ENCODE measurements around the gene TAF11L12. TPM values are rescaled to one million over a fixed set of nuclear protein-coding genes. Genes with fewer than 3 reads are reported as not detected.

The TAF11L12 gene
- total and polyA plus RNA-seq, 2 donors from 2014 or later = not detected

DNA sequence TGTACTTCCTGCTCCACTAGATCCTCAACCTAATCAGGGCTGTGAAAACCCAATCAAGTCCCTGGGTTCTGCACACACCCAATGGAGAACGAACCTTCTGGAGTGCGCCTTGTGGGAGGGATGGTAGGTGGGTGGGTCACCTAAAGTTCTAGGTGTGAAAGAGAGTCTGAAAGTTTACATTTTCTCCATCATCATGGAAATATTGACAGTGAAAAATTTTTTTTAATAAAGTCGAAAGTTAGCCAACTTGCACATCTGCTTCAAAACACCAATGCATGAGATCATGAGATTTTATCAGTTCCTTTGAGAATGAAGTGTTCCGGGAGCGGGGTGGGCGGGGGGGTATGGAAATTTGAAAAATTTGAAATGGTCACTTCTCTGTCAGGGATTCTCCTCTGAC lies 45.7 kb downstream of the TAF11L12 start:
- no peaks in the 10 kb centered on the region for H3K4me1 ChIP-seq (ENCODE audit: control insufficient read depth in 2 of 3, insufficient read depth in 2 of 3, low read depth in 1 of 3, low read length in 3 of 3)
- no peaks in the 10 kb centered on the region for H3K27me3 ChIP-seq (ENCODE audit: control insufficient read depth, insufficient read depth, low read length)
- H3K36me3 ChIP-seq (ENCODE audit: control insufficient read depth in 2 of 3, insufficient read depth in 3 of 3, low read length in 3 of 3) = no peaks in the 10 kb centered on the region
- no peak for TF ChIP-seq CTCF (IDR thresholded peaks at IDR 0.05; ENCODE audit: borderline replicate concordance, extremely low read depth, insufficient read depth)
- H3K9me3 ChIP-seq (ENCODE audit: control insufficient read depth in 2 of 3, insufficient read depth in 1 of 3, low read length in 3 of 3) = no peaks in the 10 kb centered on the region
- H3K4me3 ChIP-seq (ENCODE audit: low read length in 3 of 3) = no peak overlapping the region
- no peak for DNase-seq
- no peak overlapping the region for H3K9ac ChIP-seq (ENCODE audit: low read length in 3 of 3)
- intact Hi-C loops (cut with DNase I) = no loop called here
- H3K27ac ChIP-seq (ENCODE audit: low read depth in 2 of 2, low read length in 2 of 2) = no peak overlapping the region
- no peak for FAIRE-seq

Other genes with a start within 250 kb of the TAF11L12 start
- gene TAF11L2, start 112.2 kb upstream of the TAF11L12 start, total RNA-seq = not detected
- not detected for gene TAF11L2, start 112.2 kb upstream of the TAF11L12 start, polyA plus RNA-seq (ENCODE audit: insufficient read depth, low read depth, low replicate concordance)
- not detected for gene TAF11L3, start 92.0 kb upstream of the TAF11L12 start, total RNA-seq
- gene TAF11L3, start 92.0 kb upstream of the TAF11L12 start, polyA plus RNA-seq (ENCODE audit: insufficient read depth, low read depth, low replicate concordance) = not detected
- not detected for gene TAF11L4, start 88.6 kb upstream of the TAF11L12 start, total RNA-seq
- not detected for gene TAF11L4, start 88.6 kb upstream of the TAF11L12 start, polyA plus RNA-seq (ENCODE audit: insufficient read depth, low read depth, low replicate concordance)
- gene TAF11L5, start 85.2 kb upstream of the TAF11L12 start, total RNA-seq = not detected
- gene TAF11L5, start 85.2 kb upstream of the TAF11L12 start, polyA plus RNA-seq (ENCODE audit: insufficient read depth, low read depth, low replicate concordance) = not detected
- gene TAF11L6, start 81.7 kb upstream of the TAF11L12 start, total RNA-seq = not detected
- not detected for gene TAF11L6, start 81.7 kb upstream of the TAF11L12 start, polyA plus RNA-seq (ENCODE audit: insufficient read depth, low read depth, low replicate concordance)
- gene TAF11L7, start 24.6 kb upstream of the TAF11L12 start, total RNA-seq = not detected
- gene TAF11L7, start 24.6 kb upstream of the TAF11L12 start, polyA plus RNA-seq (ENCODE audit: insufficient read depth, low read depth, low replicate concordance) = not detected
- gene TAF11L8, start 19.4 kb upstream of the TAF11L12 start, total RNA-seq = not detected
- gene TAF11L8, start 19.4 kb upstream of the TAF11L12 start, polyA plus RNA-seq (ENCODE audit: insufficient read depth, low read depth, low replicate concordance) = not detected
- not detected for gene TAF11L9, start 16.0 kb upstream of the TAF11L12 start, total RNA-seq
- gene TAF11L9, start 16.0 kb upstream of the TAF11L12 start, polyA plus RNA-seq (ENCODE audit: insufficient read depth, low read depth, low replicate concordance) = not detected
- gene TAF11L10, start 12.6 kb upstream of the TAF11L12 start, total RNA-seq = not detected
- gene TAF11L10, start 12.6 kb upstream of the TAF11L12 start, polyA plus RNA-seq (ENCODE audit: insufficient read depth, low read depth, low replicate concordance) = not detected
- not detected for gene TAF11L11, start 6.2 kb upstream of the TAF11L12 start, total RNA-seq
- not detected for gene TAF11L11, start 6.2 kb upstream of the TAF11L12 start, polyA plus RNA-seq (ENCODE audit: insufficient read depth, low read depth, low replicate concordance)
- not detected for gene TAF11L13, start 21.7 kb downstream of the TAF11L12 start, total RNA-seq
- gene TAF11L13, start 21.7 kb downstream of the TAF11L12 start, polyA plus RNA-seq (ENCODE audit: insufficient read depth, low read depth, low replicate concordance) = not detected
- not detected for gene TAF11L14, start 24.1 kb downstream of the TAF11L12 start, total RNA-seq
- gene TAF11L14, start 24.1 kb downstream of the TAF11L12 start, polyA plus RNA-seq (ENCODE audit: insufficient read depth, low read depth, low replicate concordance) = not detected

All from kidney (tissue), 14 donors.